ENCODE data around the gene APC2. TPM values are rescaled to one million over a fixed set of nuclear protein-coding genes. Genes with fewer than 3 reads are reported as not detected.

Gene APC2
- total RNA-seq, 1 experiment from 2014 or later: 0.68 TPM

DNA sequence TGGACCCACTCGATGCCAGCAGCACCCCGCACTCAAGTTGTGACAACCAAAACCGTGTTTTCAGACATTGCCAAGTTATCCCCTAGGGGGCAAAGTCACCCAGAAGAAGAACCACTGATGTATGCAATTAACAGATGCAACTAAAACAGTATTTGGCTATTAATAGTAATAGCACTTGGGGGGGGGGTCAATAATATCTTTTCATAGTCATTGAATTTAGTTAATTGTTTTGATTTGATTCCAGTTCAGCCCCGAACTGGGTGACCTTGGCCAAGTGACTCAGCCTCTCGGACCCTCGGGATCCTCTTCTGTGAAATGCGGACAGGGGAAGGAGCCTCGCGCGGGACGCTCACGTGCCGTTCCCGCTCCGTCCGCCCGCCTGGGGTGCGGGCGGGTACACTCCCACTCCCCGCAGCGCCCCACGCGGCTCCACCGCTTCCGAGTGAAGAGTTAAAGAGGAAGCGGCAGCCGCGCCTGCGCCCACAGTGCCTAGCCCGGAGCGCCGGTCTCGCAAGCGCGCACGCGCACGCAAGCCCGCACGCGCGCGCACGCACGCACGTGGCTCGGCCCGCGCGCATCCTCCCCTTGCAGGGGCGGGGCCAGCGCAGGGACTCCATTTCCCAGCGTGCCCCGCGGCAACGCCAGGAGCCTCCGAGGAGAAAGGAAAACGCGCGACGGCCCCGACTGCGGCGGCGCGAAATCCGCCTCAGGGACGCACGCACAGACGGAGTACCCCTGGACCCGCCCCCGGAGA is 43.0 kb upstream of the APC2 start:
- no peak overlapping the region for H2AK5ac ChIP-seq (ENCODE audit: insufficient read length, low read length)
- no peak overlapping the region for H2BK20ac ChIP-seq (ENCODE audit: low read depth, low read length, poor library complexity, severe bottlenecking)
- no peak overlapping the region for H3K56ac ChIP-seq (ENCODE audit: insufficient read length, low read depth, low read length)
- peak overlapping the region in 1 of 3 experiments; percentile 54; a peak in 2 of 7 replicates for H3K27ac Mint-ChIP-seq
- no CpG with 5 or more reads among the region's 72 CpGs for WGBS (ENCODE audit: extremely low coverage, insufficient read length, low lambda C conversion rate)
- H3K9me3 Mint-ChIP-seq: no peaks in the 10 kb centered on the region
- peaks cover 10% of the 10 kb centered on the region for H3K27me3 Mint-ChIP-seq (ENCODE audit: low read depth)
- peak overlapping the region; percentile 59 to 78 for H3K4me3 Mint-ChIP-seq
- no peak overlapping the region for H4K91ac ChIP-seq (ENCODE audit: insufficient read length, low read depth, low read length)
- DNase-seq: peak; percentile 98
- H3K14ac ChIP-seq (ENCODE audit: insufficient read depth, low read length): no peak overlapping the region
- no peaks in the 10 kb centered on the region for H3K27me3 ChIP-seq (ENCODE audit: insufficient read depth, low read length)
- H2BK15ac ChIP-seq (ENCODE audit: low read depth, low read length): no peak overlapping the region
- no peak overlapping the region for H2BK5ac ChIP-seq (ENCODE audit: insufficient read length, low read length)
- no peaks in the 10 kb centered on the region for H3K79me1 ChIP-seq (ENCODE audit: insufficient read depth, low read depth, low read length, poor library complexity, severe bottlenecking)
- peaks cover 30 to 42% of the 10 kb centered on the region in 2 experiments for H3K4me1 Mint-ChIP-seq
- peak overlapping the region; percentile 46 for H3K4me2 ChIP-seq (ENCODE audit: insufficient read depth, insufficient read length, low read length)
- H3K4ac ChIP-seq (ENCODE audit: low read depth, low read length): no peak overlapping the region
- H3K36me3 Mint-ChIP-seq (ENCODE audit: insufficient read depth in 1 of 3, low read depth in 3 of 3): peaks cover 16 to 24% (median 21%) of the 10 kb centered on the region in 3 experiments
- H3K23ac ChIP-seq (ENCODE audit: insufficient read length, low read depth, low read length): no peak overlapping the region
- H4K8ac ChIP-seq (replicated peaks; ENCODE audit: insufficient read length, low read depth, low read length): no peak overlapping the region
- no peak overlapping the region for H2BK12ac ChIP-seq (ENCODE audit: insufficient read length, low read depth, low read length)
- no peaks in the 10 kb centered on the region for H4K20me1 ChIP-seq (ENCODE audit: control insufficient read depth, insufficient read depth, insufficient read length)
- H3K23me2 ChIP-seq (ENCODE audit: insufficient read length, low read depth, low read length, poor library complexity, severe bottlenecking): peaks cover 6% of the 10 kb centered on the region
- H4K5ac ChIP-seq (ENCODE audit: insufficient read length, low read depth, low read length): no peak overlapping the region
- H2BK120ac ChIP-seq (ENCODE audit: low read depth, low read length, poor library complexity, severe bottlenecking): no peak overlapping the region
- no peak overlapping the region for H3K9ac ChIP-seq (ENCODE audit: extremely low read depth, insufficient read length, low read length)
- H3K9me3 ChIP-seq (ENCODE audit: control insufficient read depth, low read depth, low read length): no peaks in the 10 kb centered on the region
- no peak overlapping the region for H2AFZ ChIP-seq (ENCODE audit: low read length)
- H3K79me2 ChIP-seq (ENCODE audit: insufficient read depth, low read length): peaks cover 39% of the 10 kb centered on the region
- TF ChIP-seq, protein P1, sequence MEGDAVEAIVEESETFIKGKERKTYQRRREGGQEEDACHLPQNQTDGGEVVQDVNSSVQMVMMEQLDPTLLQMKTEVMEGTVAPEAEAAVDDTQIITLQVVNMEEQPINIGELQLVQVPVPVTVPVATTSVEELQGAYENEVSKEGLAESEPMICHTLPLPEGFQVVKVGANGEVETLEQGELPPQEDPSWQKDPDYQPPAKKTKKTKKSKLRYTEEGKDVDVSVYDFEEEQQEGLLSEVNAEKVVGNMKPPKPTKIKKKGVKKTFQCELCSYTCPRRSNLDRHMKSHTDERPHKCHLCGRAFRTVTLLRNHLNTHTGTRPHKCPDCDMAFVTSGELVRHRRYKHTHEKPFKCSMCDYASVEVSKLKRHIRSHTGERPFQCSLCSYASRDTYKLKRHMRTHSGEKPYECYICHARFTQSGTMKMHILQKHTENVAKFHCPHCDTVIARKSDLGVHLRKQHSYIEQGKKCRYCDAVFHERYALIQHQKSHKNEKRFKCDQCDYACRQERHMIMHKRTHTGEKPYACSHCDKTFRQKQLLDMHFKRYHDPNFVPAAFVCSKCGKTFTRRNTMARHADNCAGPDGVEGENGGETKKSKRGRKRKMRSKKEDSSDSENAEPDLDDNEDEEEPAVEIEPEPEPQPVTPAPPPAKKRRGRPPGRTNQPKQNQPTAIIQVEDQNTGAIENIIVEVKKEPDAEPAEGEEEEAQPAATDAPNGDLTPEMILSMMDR (conservative IDR thresholded peaks at IDR 0.05): peak; percentile 68
- no peak overlapping the region for H3K27ac ChIP-seq (ENCODE audit: insufficient read length, low read depth, low read length)
- H3K18ac ChIP-seq (ENCODE audit: insufficient read length, low read depth, low read length): no peak overlapping the region
- no peak overlapping the region for H3T11ph ChIP-seq (ENCODE audit: low read length)
- no peaks in the 10 kb centered on the region; the same call in 1 of the 2 replicates for H3K4me1 ChIP-seq (ENCODE audit: insufficient read depth, low read length)
